Psoas muscle (tissue), 8 donors: ENCODE results near the gene USP24. TPM values are rescaled to one million over a fixed set of nuclear protein-coding genes. Genes with fewer than 3 reads are reported as not detected.

Experiments used
- ATAC-seq, 4 donors: fragments of 200-7000 bp; cut with Tn5 transposase; one replicate each; pipeline ENCODE4 v1.9.1; 2020; ENCODE audit warnings: moderate library complexity in 3 of 4, mild to moderate bottlenecking in 2 of 4
- DNase-seq, 2 donors: peaks; one replicate each; pipeline ENCODE4 v3.0.0-alpha.2; 2020
- H3K27ac ChIP-seq: fragments of 200-600 bp; one replicate; pipeline ENCODE4 v1.8.0; 2022
- H3K27me3 ChIP-seq, 3 donors: fragments of 200-600 bp in 1 of 3; one replicate each; pipeline versions ENCODE4 v1.6.1 to v1.8.0; 2013 to 2022; ENCODE audit warnings: low read length in 2 of 3, mild to moderate bottlenecking in 2 of 3, moderate library complexity in 1 of 3; ENCODE audit not compliant: insufficient read depth in 3 of 3
- H3K36me3 ChIP-seq, 2 donors: fragments of 200-600 bp in 1 of 2; one replicate each; pipeline versions ENCODE4 v1.6.1 to v1.8.0; 2013 to 2022; ENCODE audit warnings: low read depth in 1 of 2, mild to moderate bottlenecking in 1 of 2, moderate library complexity in 1 of 2; ENCODE audit not compliant: insufficient read depth in 1 of 2
- H3K4me1 ChIP-seq: fragments of 200-600 bp; one replicate; pipeline ENCODE4 v1.8.0; 2022
- H3K4me3 ChIP-seq: fragments of 200-600 bp; one replicate; pipeline ENCODE4 v1.8.0; 2022; ENCODE audit warnings: mild to moderate bottlenecking
- H3K9me3 ChIP-seq: fragments of 200-600 bp; one replicate; pipeline ENCODE4 v1.8.0; 2022
- WGBS, 3 donors: extraction: QIAGEN DNeasy Blood & Tissue Kit; methylation state at CpG; one replicate each; pipeline versions ENCODE4 v1.1.6 to v1.1.7; 2013; 5-methylcytosine and 5-hydroxymethylcytosine counted together
- intact Hi-C, 2 donors: fragments of 100-400 bp; cut with DNase I; formaldehyde crosslinking; loops; one replicate each; pipeline versions ENCODE4 v1.11.0 to v1.14.2; 2022
- polyA plus RNA-seq, 3 donors: library from polyadenylated mRNA; stranded (reverse); fragments of 200-250 nt; gene quantifications; one replicate each; pipeline ENCODE4 v1.2.3, GENCODE V29; 2013
- total RNA-seq, 4 donors: library from RNA; stranded (reverse); fragmentation: NEBNext Ultra II Directional in 2 of 4; extraction: Animal tissue kit (Norgen Biotek cat#: 25700) in 2 of 4; gene quantifications; one replicate each; pipeline versions ENCODE4 v1.2.1 to v1.2.4, GENCODE V29; 2021 to 2023
- TF ChIP-seq, protein P1 (sequence below): fragments of 200-600 bp; IDR thresholded peaks from one replicate; pipeline ENCODE4 v1.8.0; 2022; ENCODE audit warnings: antibody characterized with exemption
- donor health status: healthy with polysubstance abuse.
- donor health status: DM: no; HTN: no; CAD: no; lungs with moderate emphysema.
- donor health status: Bipolar disorder and iron deficiency.
- donor health status: healthy.
- donor health status: DM: yes; HTN: yes; CAD: no.
- donor health status: DM: no; HTN: no; CAD: no.
- donor health status: DM: no; HTN: no; CAD: no.
- donor health status: DM: yes; HTN: yes; CAD: no.

Gene USP24
- total and polyA plus RNA-seq, 7 donors: 14.6 to 67.9 (median 53.2) TPM

DNA sequence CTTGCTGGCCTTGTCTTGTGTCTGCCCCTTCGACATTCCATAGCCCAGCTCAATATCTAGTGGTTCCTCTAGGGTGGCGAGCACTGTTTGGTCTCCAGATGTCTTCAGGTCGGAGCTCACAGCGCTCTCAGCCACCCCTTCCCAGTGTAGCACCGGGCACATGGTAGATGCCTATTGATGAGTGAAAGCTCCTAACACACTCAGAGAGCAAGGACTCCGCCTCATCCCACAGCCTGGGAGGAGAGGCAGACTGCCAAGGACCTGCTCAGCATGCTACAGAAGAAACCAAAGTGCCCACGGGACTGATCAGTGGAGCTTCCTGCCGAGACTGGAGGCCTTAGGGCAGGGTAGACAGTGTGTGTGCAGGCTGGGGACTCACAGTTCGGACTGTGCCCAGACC is 164.9 kb downstream of the USP24 start:
- no peak for ATAC-seq
- intact Hi-C loops: no loop called here
- TF ChIP-seq, protein P1, sequence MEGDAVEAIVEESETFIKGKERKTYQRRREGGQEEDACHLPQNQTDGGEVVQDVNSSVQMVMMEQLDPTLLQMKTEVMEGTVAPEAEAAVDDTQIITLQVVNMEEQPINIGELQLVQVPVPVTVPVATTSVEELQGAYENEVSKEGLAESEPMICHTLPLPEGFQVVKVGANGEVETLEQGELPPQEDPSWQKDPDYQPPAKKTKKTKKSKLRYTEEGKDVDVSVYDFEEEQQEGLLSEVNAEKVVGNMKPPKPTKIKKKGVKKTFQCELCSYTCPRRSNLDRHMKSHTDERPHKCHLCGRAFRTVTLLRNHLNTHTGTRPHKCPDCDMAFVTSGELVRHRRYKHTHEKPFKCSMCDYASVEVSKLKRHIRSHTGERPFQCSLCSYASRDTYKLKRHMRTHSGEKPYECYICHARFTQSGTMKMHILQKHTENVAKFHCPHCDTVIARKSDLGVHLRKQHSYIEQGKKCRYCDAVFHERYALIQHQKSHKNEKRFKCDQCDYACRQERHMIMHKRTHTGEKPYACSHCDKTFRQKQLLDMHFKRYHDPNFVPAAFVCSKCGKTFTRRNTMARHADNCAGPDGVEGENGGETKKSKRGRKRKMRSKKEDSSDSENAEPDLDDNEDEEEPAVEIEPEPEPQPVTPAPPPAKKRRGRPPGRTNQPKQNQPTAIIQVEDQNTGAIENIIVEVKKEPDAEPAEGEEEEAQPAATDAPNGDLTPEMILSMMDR: no peak

DNA sequence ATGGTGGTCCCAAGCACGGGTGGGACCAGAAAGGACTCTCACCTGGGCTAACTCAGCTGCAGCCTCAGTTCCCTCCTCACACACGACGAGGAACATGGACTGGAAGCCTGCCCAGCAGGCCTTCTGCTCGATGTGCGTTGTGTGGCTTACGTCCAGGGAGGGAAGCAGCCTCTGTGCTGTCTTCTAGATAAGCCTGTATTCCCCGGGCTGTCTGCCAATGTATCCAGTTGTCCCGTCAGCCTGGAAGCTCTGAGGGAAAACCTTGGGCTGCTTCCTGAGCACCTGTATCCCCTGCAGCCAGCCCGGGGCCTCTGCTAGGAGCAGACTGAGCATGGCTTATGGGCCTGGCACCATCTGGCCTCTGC is 165.3 kb downstream of the USP24 start:
- no peaks in the 10 kb centered on the region for H3K9me3 ChIP-seq
- intact Hi-C loops: no loop called here
- ATAC-seq (no peak), DNase-seq (no peak)
- no peak overlapping the region for H3K27ac ChIP-seq
- peaks cover 10% of the 10 kb centered on the region for H3K4me1 ChIP-seq
- H3K4me3 ChIP-seq: no peak overlapping the region
- H3K27me3 ChIP-seq: no peaks in the 10 kb centered on the region
- no peaks in the 10 kb centered on the region for H3K36me3 ChIP-seq
- TF ChIP-seq, protein P1: no peak
- 30 to 41% (median 37%) methylated on average over 8 of the region's 9 CpGs for WGBS, 3 donors

More for the DNA sequence above, 164.9 kb downstream of the USP24 start:
- Histone ChIP-seq H3K4me1 (peaks cover 12% of the 10 kb centered on the region), H3K9me3 (no peaks in the 10 kb centered on the region), H3K36me3 (no peaks in the 10 kb centered on the region), H3K4me3 (no peak overlapping the region), H3K27ac (no peak overlapping the region), H3K27me3 (no peaks in the 10 kb centered on the region)
- WGBS, 3 donors: 66 to 70% (median 67%) methylated on average over 9 of the region's 9 CpGs
- DNase-seq: no peak

- H3K36me3 ChIP-seq: no peaks in the 10 kb centered on the region
- intact Hi-C loops: no loop called here
- peaks cover 10% of the 10 kb centered on the region for H3K4me1 ChIP-seq
- 67 to 76% (median 73%) methylated on average over 8 to 9 of the region's 9 CpGs for WGBS, 3 donors
- no peaks in the 10 kb centered on the region for H3K27me3 ChIP-seq
- no peak for ATAC-seq
- H3K27ac ChIP-seq: no peak overlapping the region
- TF ChIP-seq, protein P1: no peak
- no peak overlapping the region for H3K4me3 ChIP-seq
- DNase-seq: no peak
- no peaks in the 10 kb centered on the region for H3K9me3 ChIP-seq
These were observed 165.8 kb downstream of the USP24 start for GRCh38 chr1:55049271-55049913.

DNA sequence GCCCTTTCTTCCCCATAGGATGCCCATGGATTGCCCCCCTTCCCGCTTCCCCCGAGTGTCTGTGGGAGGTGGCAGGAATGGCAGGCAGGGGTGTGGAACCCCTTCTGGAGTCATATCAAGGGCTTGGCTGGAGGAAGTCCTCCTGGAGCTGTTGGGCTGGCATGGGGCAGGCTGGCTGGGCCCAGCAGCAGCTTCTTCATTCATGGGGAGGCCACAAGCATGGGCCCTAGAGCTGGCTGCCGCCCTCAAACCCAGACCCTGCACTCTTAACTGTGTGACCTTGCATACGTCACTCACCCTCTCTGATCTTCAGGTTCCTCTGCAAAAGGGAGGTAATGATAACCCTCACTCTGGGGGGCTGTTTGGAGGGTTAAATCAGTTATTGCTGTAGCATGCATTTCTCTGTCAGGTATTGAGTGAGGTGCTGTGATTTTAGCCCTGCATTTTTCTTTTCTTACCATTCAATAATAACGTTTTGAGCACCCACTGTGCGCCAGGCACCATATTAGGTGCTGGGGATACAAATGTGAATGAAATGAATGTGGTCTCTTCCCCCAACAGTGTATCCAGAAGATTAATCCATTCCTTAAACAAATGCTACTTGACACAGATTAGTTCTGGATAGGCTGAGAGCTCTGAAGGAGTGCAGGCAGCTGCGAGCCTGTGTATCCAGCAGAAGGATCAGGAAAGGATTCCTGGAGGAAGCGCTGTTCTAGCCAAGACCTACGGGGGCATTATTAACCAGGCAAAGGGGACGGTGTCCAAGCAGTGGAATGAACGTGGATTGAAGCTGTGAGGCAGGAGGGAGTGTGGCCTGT is 166.5 kb downstream of the USP24 start:
- Histone ChIP-seq H3K27me3 (no peaks in the 10 kb centered on the region), H3K27ac (no peak overlapping the region), H3K9me3 (no peaks in the 10 kb centered on the region), H3K36me3 (no peaks in the 10 kb centered on the region), H3K4me1 (peaks cover 10% of the 10 kb centered on the region), H3K4me3 (no peak overlapping the region)
- DNase-seq: no peak
- no peak for ATAC-seq
- intact Hi-C loops: no loop called here
- WGBS, 3 donors: 83 to 89% (median 87%) methylated on average over 11 of the region's 11 CpGs
- TF ChIP-seq, protein P1: no peak
